Measurements from ENCODE around the gene YOD1. TPM values are rescaled to one million over a fixed set of nuclear protein-coding genes. Genes with fewer than 3 reads are reported as not detected.
A peak's percentile ranks its signal among the peaks of the same experiment; 100 is the strongest.

The YOD1 gene
- polyA plus RNA-seq, 3 donors: 12.7 to 16.4 (median 15.8) TPM

GRCh38 chr1:207077470-207078377 lies 26.7 kb upstream of the YOD1 start:
- DNase-seq (ENCODE audit: extremely low read depth in 1 of 11, low read depth in 9 of 11, low spot score in 4 of 11): peak; percentile 69 to 87 (median 77)

- no peak for DNase-seq (ENCODE audit: extremely low read depth in 1 of 11, low read depth in 9 of 11, low spot score in 4 of 11)
These were observed 26.0 kb upstream of the YOD1 start for GRCh38 chr1:207077012-207077411.

- no peak for DNase-seq (ENCODE audit: extremely low read depth in 1 of 11, low read depth in 9 of 11, low spot score in 4 of 11)
These were observed 25.4 kb upstream of the YOD1 start for GRCh38 chr1:207076181-207076955.

GRCh38 chr1:207073906-207074820 lies 23.2 kb upstream of the YOD1 start:
- no peak for DNase-seq (ENCODE audit: extremely low read depth in 1 of 11, low read depth in 9 of 11, low spot score in 4 of 11)

GRCh38 chr1:207072233-207072632 lies 21.2 kb upstream of the YOD1 start:
- peak in 3 of 11 donors; percentile 47 to 60 (median 56) for DNase-seq (ENCODE audit: extremely low read depth in 1 of 11, low read depth in 9 of 11, low spot score in 4 of 11)

GRCh38 chr1:207071426-207071825 lies 20.4 kb upstream of the YOD1 start:
- no peak for DNase-seq (ENCODE audit: extremely low read depth in 1 of 11, low read depth in 9 of 11, low spot score in 4 of 11)

- DNase-seq (ENCODE audit: extremely low read depth in 1 of 11, low read depth in 9 of 11, low spot score in 4 of 11): no peak
These were observed 19.8 kb upstream of the YOD1 start for GRCh38 chr1:207070811-207071210.

- DNase-seq (ENCODE audit: extremely low read depth in 1 of 11, low read depth in 9 of 11, low spot score in 4 of 11): no peak
These were observed 19.0 kb upstream of the YOD1 start for GRCh38 chr1:207069858-207070506.

- DNase-seq (ENCODE audit: extremely low read depth in 1 of 11, low read depth in 9 of 11, low spot score in 4 of 11): no peak
These were observed 18.1 kb upstream of the YOD1 start for GRCh38 chr1:207069061-207069460.

- DNase-seq (ENCODE audit: extremely low read depth in 1 of 11, low read depth in 9 of 11, low spot score in 4 of 11): no peak
These were observed 16.7 kb upstream of the YOD1 start for GRCh38 chr1:207067665-207068064.

GRCh38 chr1:207067185-207067584 lies 16.2 kb upstream of the YOD1 start:
- no peak for DNase-seq (ENCODE audit: extremely low read depth in 1 of 11, low read depth in 9 of 11, low spot score in 4 of 11)

- no peak for DNase-seq (ENCODE audit: extremely low read depth in 1 of 11, low read depth in 9 of 11, low spot score in 4 of 11)
These were observed 13.6 kb upstream of the YOD1 start for GRCh38 chr1:207064561-207064960.

GRCh38 chr1:207063014-207063413 lies 12.0 kb upstream of the YOD1 start:
- no peak for DNase-seq (ENCODE audit: extremely low read depth in 1 of 11, low read depth in 9 of 11, low spot score in 4 of 11)

- DNase-seq (ENCODE audit: extremely low read depth in 1 of 11, low read depth in 9 of 11, low spot score in 4 of 11): no peak
These were observed 11.1 kb upstream of the YOD1 start for GRCh38 chr1:207062058-207062457.

- DNase-seq (ENCODE audit: extremely low read depth in 1 of 11, low read depth in 9 of 11, low spot score in 4 of 11): no peak
These were observed 9.6 kb upstream of the YOD1 start for GRCh38 chr1:207060596-207060995.

- no peak for DNase-seq (ENCODE audit: extremely low read depth in 1 of 11, low read depth in 9 of 11, low spot score in 4 of 11)
These were observed 8.9 kb upstream of the YOD1 start for GRCh38 chr1:207059881-207060280.

GRCh38 chr1:207058878-207059867 lies 8.2 kb upstream of the YOD1 start:
- peak in 2 of 11 donors; percentile 25 to 40 for DNase-seq (ENCODE audit: extremely low read depth in 1 of 11, low read depth in 9 of 11, low spot score in 4 of 11)

Measured in renal cortex interstitium (tissue), 11 donors.